Measurements from ENCODE around the gene MT1G. TPM values are rescaled to one million over a fixed set of nuclear protein-coding genes. Genes with fewer than 3 reads are reported as not detected.
"Not testable (repeated sequence)": the region's sequence is repeated elsewhere in the genome, so short reads cannot be mapped to it uniquely, and the experiment has no call there.

MT1G gene
- polyA plus RNA-seq, 1 donor (not counting 4 experiments of a cell fraction or from before 2014, with no cell fraction given), result 9.8 TPM

- Histone ChIP-seq H3K4me1 (ENCODE audit: control insufficient read depth, extremely low read depth, insufficient read depth, low read length) (peaks cover 10% of the 10 kb centered on the region), H2AFZ (ENCODE audit: control insufficient read depth, low read length) (peak within 1 kb of the TSS; percentile 69), H3K9ac (ENCODE audit: control insufficient read depth, extremely low read depth, insufficient read depth, low read length) (peak within 1 kb of the TSS; percentile 69), H3K27ac (ENCODE audit: control insufficient read depth, insufficient read depth, low read length) (peak within 1 kb of the TSS; percentile 57), H3K9me1 (ENCODE audit: control insufficient read depth, extremely low read depth, insufficient read depth, low read length) (no peaks in the 10 kb centered on the region), H3K36me3 (ENCODE audit: control insufficient read depth in 2 of 2, extremely low read depth in 1 of 2, insufficient read depth in 2 of 2, low read length in 2 of 2) (no peaks in the 10 kb centered on the region), H3K9me3 (ENCODE audit: control insufficient read depth, low read depth, low read length) (no peaks in the 10 kb centered on the region), H3K79me2 (ENCODE audit: control insufficient read depth, insufficient read depth, low read length) (peaks cover 9% of the 10 kb centered on the region), H4K20me1 (ENCODE audit: control insufficient read depth, extremely low read depth, insufficient read depth, low read length) (peaks cover 3% of the 10 kb centered on the region), H3K27me3 (ENCODE audit: control insufficient read depth, extremely low read depth, insufficient read depth, low read length) (no peaks in the 10 kb centered on the region), H3K4me3 (ENCODE audit: control insufficient read depth in 2 of 3, extremely low read depth in 1 of 3, insufficient read depth in 2 of 3, low read depth in 1 of 3, low read length in 3 of 3) (peak within 1 kb of the TSS; percentile 45 to 78 (median 67)), H3K4me2 (ENCODE audit: control insufficient read depth, extremely low read depth, insufficient read depth, low read depth, low read length) (peak within 1 kb of the TSS; percentile 91)
- dilution Hi-C loops (cut with MboI; ENCODE audit: extremely low pct_ligation_motif_present, low sequenced_read_pairs), result no loop called here
- FAIRE-seq (no peak), DNase-seq (ENCODE audit: low read depth, low spot score) (no peak)
- TF ChIP-seq CTCF (optimal IDR thresholded peaks at IDR 0.05 in 1 of 3, IDR thresholded peaks at IDR 0.05 in 1 of 3, conservative IDR thresholded peaks at IDR 0.05 in 1 of 3; ENCODE audit: extremely low read depth in 1 of 3, insufficient read depth in 2 of 3, low read length in 3 of 3) (no peak), EZH2 (IDR thresholded peaks at IDR 0.05; ENCODE audit: low read length) (no peak)
These were observed 42.5 kb downstream of the MT1G start, which contains the start of gene MT1E for GRCh38 chr16:56625140-56625942. Gene MT1E (plus strand): TSS chr16:56625781. CDS start chr16:56625852, 71 bp downstream.

- no peak overlapping the region for H3K27ac ChIP-seq (ENCODE audit: control insufficient read depth, insufficient read depth, low read length)
- peaks cover 10% of the 10 kb centered on the region for H3K4me1 ChIP-seq (ENCODE audit: control insufficient read depth, extremely low read depth, insufficient read depth, low read length)
- no peaks in the 10 kb centered on the region for H3K36me3 ChIP-seq (ENCODE audit: control insufficient read depth in 2 of 2, extremely low read depth in 1 of 2, insufficient read depth in 2 of 2, low read length in 2 of 2)
- DNase-seq (ENCODE audit: low read depth, low spot score) (no peak), FAIRE-seq (no peak)
- no peak overlapping the region for H3K9ac ChIP-seq (ENCODE audit: control insufficient read depth, extremely low read depth, insufficient read depth, low read length)
- no peak for TF ChIP-seq CTCF (optimal IDR thresholded peaks at IDR 0.05 in 1 of 3, IDR thresholded peaks at IDR 0.05 in 1 of 3, conservative IDR thresholded peaks at IDR 0.05 in 1 of 3; ENCODE audit: extremely low read depth in 1 of 3, insufficient read depth in 2 of 3, low read length in 3 of 3)
- TF ChIP-seq EZH2 (IDR thresholded peaks at IDR 0.05; ENCODE audit: low read length), result no peak
- peaks cover 3% of the 10 kb centered on the region for H4K20me1 ChIP-seq (ENCODE audit: control insufficient read depth, extremely low read depth, insufficient read depth, low read length)
- no peak overlapping the region for H3K4me3 ChIP-seq (ENCODE audit: control insufficient read depth in 2 of 3, extremely low read depth in 1 of 3, insufficient read depth in 2 of 3, low read depth in 1 of 3, low read length in 3 of 3)
- no peak overlapping the region for H3K4me2 ChIP-seq (ENCODE audit: control insufficient read depth, extremely low read depth, insufficient read depth, low read depth, low read length)
- no peaks in the 10 kb centered on the region for H3K9me3 ChIP-seq (ENCODE audit: control insufficient read depth, low read depth, low read length)
- peaks cover 9% of the 10 kb centered on the region for H3K79me2 ChIP-seq (ENCODE audit: control insufficient read depth, insufficient read depth, low read length)
- H2AFZ ChIP-seq (ENCODE audit: control insufficient read depth, low read length), result no peak overlapping the region
- dilution Hi-C loops (cut with MboI; ENCODE audit: extremely low pct_ligation_motif_present, low sequenced_read_pairs), result no loop called here
- no peaks in the 10 kb centered on the region for H3K9me1 ChIP-seq (ENCODE audit: control insufficient read depth, extremely low read depth, insufficient read depth, low read length)
- no peaks in the 10 kb centered on the region for H3K27me3 ChIP-seq (ENCODE audit: control insufficient read depth, extremely low read depth, insufficient read depth, low read length)
These were observed 44.2 kb downstream of the MT1G start for GRCh38 chr16:56623637-56624036.

GRCh38 chr16:56623184-56623583 is 44.7 kb downstream of the MT1G start:
- DNase-seq (ENCODE audit: low read depth, low spot score); H3K4me1 ChIP-seq (ENCODE audit: control insufficient read depth, extremely low read depth, insufficient read depth, low read length); H3K4me3 ChIP-seq (ENCODE audit: control insufficient read depth in 2 of 3, extremely low read depth in 1 of 3, insufficient read depth in 2 of 3, low read depth in 1 of 3, low read length in 3 of 3); H3K27ac ChIP-seq (ENCODE audit: control insufficient read depth, insufficient read depth, low read length); H3K9ac ChIP-seq (ENCODE audit: control insufficient read depth, extremely low read depth, insufficient read depth, low read length); H4K20me1 ChIP-seq (ENCODE audit: control insufficient read depth, extremely low read depth, insufficient read depth, low read length); H3K79me2 ChIP-seq (ENCODE audit: control insufficient read depth, insufficient read depth, low read length); H3K36me3 ChIP-seq (ENCODE audit: control insufficient read depth in 2 of 2, extremely low read depth in 1 of 2, insufficient read depth in 2 of 2, low read length in 2 of 2); H3K9me3 ChIP-seq (ENCODE audit: control insufficient read depth, low read depth, low read length); H2AFZ ChIP-seq (ENCODE audit: control insufficient read depth, low read length); H3K27me3 ChIP-seq (ENCODE audit: control insufficient read depth, extremely low read depth, insufficient read depth, low read length); FAIRE-seq; H3K4me2 ChIP-seq (ENCODE audit: control insufficient read depth, extremely low read depth, insufficient read depth, low read depth, low read length); H3K9me1 ChIP-seq (ENCODE audit: control insufficient read depth, extremely low read depth, insufficient read depth, low read length); dilution Hi-C loops (cut with MboI; ENCODE audit: extremely low pct_ligation_motif_present, low sequenced_read_pairs): not testable (repeated sequence)
